Activated CD8-positive, alpha-beta T cell treated with anti-CD3 and anti-CD28 coated beads for 36 hours (primary cell): ENCODE data around the gene GABRA1. TPM values are rescaled to one million over a fixed set of nuclear protein-coding genes. Genes with fewer than 3 reads are reported as not detected.
A peak's percentile ranks its signal among the peaks of the same experiment; 100 is the strongest.

Experiments
- ATAC-seq: fragments of 200-7000 bp; cut with Tn5 transposase; one replicate; pipeline ENCODE4 v1.10.0; 2021; ENCODE audit warnings: mild to moderate bottlenecking, moderate library complexity
- CTCF ChIA-PET: fragments of 350-600 bp; sonication (Branson Sonifier 250); formaldehyde crosslinking; loops from one replicate; lab custom pipeline; 2021; ENCODE audit warnings: antibody characterized with exemption; lab: Charles Lee
- POLR2A ChIA-PET: fragments of 350-600 bp; sonication (Branson Sonifier 250); formaldehyde crosslinking; loops from one replicate; lab custom pipeline; 2021; ENCODE audit warnings: antibody characterized with exemption; lab: Charles Lee
- DNase-seq: peaks from one replicate; pipeline ENCODE4 v3.0.0-alpha.2; 2020
- H3K27ac Mint-ChIP-seq: one replicate; pipeline ENCODE4 v1.8.0; 2021; ENCODE audit warnings: mild to moderate bottlenecking, mixed read lengths
- H3K27me3 Mint-ChIP-seq: one replicate; pipeline ENCODE4 v1.8.0; 2021; ENCODE audit warnings: mixed read lengths
- H3K36me3 Mint-ChIP-seq: one replicate; pipeline ENCODE4 v1.8.0; 2021; ENCODE audit warnings: low read depth, mixed read lengths
- H3K4me1 Mint-ChIP-seq: one replicate; pipeline ENCODE4 v1.8.0; 2021; ENCODE audit warnings: low read depth, mixed read lengths
- H3K4me3 Mint-ChIP-seq: one replicate; pipeline ENCODE4 v1.8.0; 2021; ENCODE audit warnings: mild to moderate bottlenecking, moderate library complexity, mixed read lengths
- H3K9me3 Mint-ChIP-seq: one replicate; pipeline ENCODE4 v1.8.0; 2021; ENCODE audit warnings: mixed read lengths
- CTCF ChIP-seq: fragments of 200-600 bp; IDR thresholded peaks from one replicate; pipeline ENCODE4 v1.8.0; 2022; ENCODE audit warnings: antibody characterized with exemption, mild to moderate bottlenecking
- intact Hi-C: fragments of 100-400 bp; cut with micrococcal nuclease; formaldehyde crosslinking; loops from one replicate; pipeline ENCODE4 v1.10.0; 2022
- total RNA-seq, 2 experiments: library from RNA; stranded (reverse); gene quantifications; one replicate each; pipeline ENCODE4 v1.2.3, GENCODE V29; 2021

Gene GABRA1
- total RNA-seq, 2 experiments from 2014 or later, result not detected

- TF ChIP-seq CTCF, result no peak
- ChIA-PET CTCF (no interaction called here), POLR2A (no interaction called here)
- Mint-ChIP-seq H3K9me3 (peaks cover 15% of the 10 kb centered on the region), H3K36me3 (no peaks in the 10 kb centered on the region), H3K4me1 (no peaks in the 10 kb centered on the region), H3K27me3 (no peaks in the 10 kb centered on the region), H3K4me3 (no peak overlapping the region), H3K27ac (no peak overlapping the region)
- DNase-seq (no peak), ATAC-seq (no peak)
- intact Hi-C loops, result no loop called here
Observed at GRCh38 chr5:161900981-161901380, 53.1 kb downstream of the GABRA1 start.

GRCh38 chr5:161921781-161922180, 73.9 kb downstream of the GABRA1 start:
- H3K27ac Mint-ChIP-seq, result no peak overlapping the region
- no peaks in the 10 kb centered on the region for H3K36me3 Mint-ChIP-seq
- ATAC-seq (no peak), DNase-seq (no peak)
- no peak for TF ChIP-seq CTCF
- no peaks in the 10 kb centered on the region for H3K4me1 Mint-ChIP-seq
- intact Hi-C loops, result no loop called here
- peaks cover 3% of the 10 kb centered on the region for H3K9me3 Mint-ChIP-seq
- CTCF ChIA-PET, result no interaction called here
- POLR2A ChIA-PET, result no interaction called here
- no peak overlapping the region for H3K4me3 Mint-ChIP-seq
- no peaks in the 10 kb centered on the region for H3K27me3 Mint-ChIP-seq

GRCh38 chr5:161924270-161924669, 76.3 kb downstream of the GABRA1 start:
- ChIA-PET CTCF (no interaction called here), POLR2A (no interaction called here)
- Mint-ChIP-seq H3K36me3 (no peaks in the 10 kb centered on the region), H3K4me1 (no peaks in the 10 kb centered on the region), H3K27ac (no peak overlapping the region), H3K27me3 (no peaks in the 10 kb centered on the region), H3K4me3 (no peak overlapping the region), H3K9me3 (peaks cover 8% of the 10 kb centered on the region)
- intact Hi-C loops, result no loop called here
- TF ChIP-seq CTCF, result no peak
- DNase-seq (no peak), ATAC-seq (no peak)

- ChIA-PET POLR2A (no interaction called here), CTCF (no interaction called here)
- no peak for TF ChIP-seq CTCF
- no peaks in the 10 kb centered on the region for H3K36me3 Mint-ChIP-seq
- H3K27ac Mint-ChIP-seq, result no peak overlapping the region
- no peak overlapping the region for H3K4me3 Mint-ChIP-seq
- DNase-seq, result peak; percentile 1
- no peak for ATAC-seq
- H3K27me3 Mint-ChIP-seq, result no peaks in the 10 kb centered on the region
- peaks cover 8% of the 10 kb centered on the region for H3K9me3 Mint-ChIP-seq
- intact Hi-C loops, result no loop called here
- H3K4me1 Mint-ChIP-seq, result no peaks in the 10 kb centered on the region
Observed at GRCh38 chr5:161925960-161926359, 78.0 kb downstream of the GABRA1 start.

GRCh38 chr5:161934486-161934885, 86.6 kb downstream of the GABRA1 start:
- H3K27me3 Mint-ChIP-seq, result no peaks in the 10 kb centered on the region
- TF ChIP-seq CTCF, result no peak

More at GRCh38 chr5:161934486-161934885, 86.6 kb downstream of the GABRA1 start:
- no peak overlapping the region for H3K4me3 Mint-ChIP-seq
- no peak for ATAC-seq
- intact Hi-C loops, result no loop called here
- H3K4me1 Mint-ChIP-seq, result no peaks in the 10 kb centered on the region
- no peak for DNase-seq
- no peaks in the 10 kb centered on the region for H3K36me3 Mint-ChIP-seq
- CTCF ChIA-PET, result no interaction called here
- peaks cover 14% of the 10 kb centered on the region for H3K9me3 Mint-ChIP-seq
- POLR2A ChIA-PET, result no interaction called here
- no peak overlapping the region for H3K27ac Mint-ChIP-seq
